C4-2B (cell line): ENCODE data around the gene SMARCB1.

Experiments
- ZFX ChIP-seq: fragments of 450-650 bp; IDR thresholded peaks from 2 replicates; pipeline ENCODE4 v1.6.1; 2017
- TF ChIP-seq, protein P1 (sequence below): fragments of 450-650 bp; conservative IDR thresholded peaks from 2 replicates; pipeline ENCODE4 v1.5.1; 2017; ENCODE audit warnings: mild to moderate bottlenecking

GRCh38 chr22:23835484-23836144 lies 48.8 kb downstream of the SMARCB1 start:
- TF ChIP-seq, protein P1, sequence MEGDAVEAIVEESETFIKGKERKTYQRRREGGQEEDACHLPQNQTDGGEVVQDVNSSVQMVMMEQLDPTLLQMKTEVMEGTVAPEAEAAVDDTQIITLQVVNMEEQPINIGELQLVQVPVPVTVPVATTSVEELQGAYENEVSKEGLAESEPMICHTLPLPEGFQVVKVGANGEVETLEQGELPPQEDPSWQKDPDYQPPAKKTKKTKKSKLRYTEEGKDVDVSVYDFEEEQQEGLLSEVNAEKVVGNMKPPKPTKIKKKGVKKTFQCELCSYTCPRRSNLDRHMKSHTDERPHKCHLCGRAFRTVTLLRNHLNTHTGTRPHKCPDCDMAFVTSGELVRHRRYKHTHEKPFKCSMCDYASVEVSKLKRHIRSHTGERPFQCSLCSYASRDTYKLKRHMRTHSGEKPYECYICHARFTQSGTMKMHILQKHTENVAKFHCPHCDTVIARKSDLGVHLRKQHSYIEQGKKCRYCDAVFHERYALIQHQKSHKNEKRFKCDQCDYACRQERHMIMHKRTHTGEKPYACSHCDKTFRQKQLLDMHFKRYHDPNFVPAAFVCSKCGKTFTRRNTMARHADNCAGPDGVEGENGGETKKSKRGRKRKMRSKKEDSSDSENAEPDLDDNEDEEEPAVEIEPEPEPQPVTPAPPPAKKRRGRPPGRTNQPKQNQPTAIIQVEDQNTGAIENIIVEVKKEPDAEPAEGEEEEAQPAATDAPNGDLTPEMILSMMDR, result no peak
- no peak for TF ChIP-seq ZFX
